Amniotic epithelial cell (primary cell): ENCODE measurements around the gene KIF13A.
"Not testable (repeated sequence)": the region's sequence is repeated elsewhere in the genome, so short reads cannot be mapped to it uniquely, and the experiment has no call there.

Experiments
- DNase-seq: peaks from one replicate; pipeline ENCODE4 v3.0.0-alpha.2; 2010; ENCODE audit warnings: low read depth

Gene KIF13A

GRCh38 chr6:17987447-17987696, at the start of gene KIF13A:
TSS of gene KIF13A (minus strand) at chr6:17987635. CDS start at chr6:17987463, 172 bp downstream.
- DNase-seq, result peak; percentile 28

GRCh38 chr6:18036781-18037180, 49.3 kb upstream of the KIF13A start:
- DNase-seq, result no peak

GRCh38 chr6:18035330-18035854, 48.0 kb upstream of the KIF13A start:
- DNase-seq, result no peak

DNA sequence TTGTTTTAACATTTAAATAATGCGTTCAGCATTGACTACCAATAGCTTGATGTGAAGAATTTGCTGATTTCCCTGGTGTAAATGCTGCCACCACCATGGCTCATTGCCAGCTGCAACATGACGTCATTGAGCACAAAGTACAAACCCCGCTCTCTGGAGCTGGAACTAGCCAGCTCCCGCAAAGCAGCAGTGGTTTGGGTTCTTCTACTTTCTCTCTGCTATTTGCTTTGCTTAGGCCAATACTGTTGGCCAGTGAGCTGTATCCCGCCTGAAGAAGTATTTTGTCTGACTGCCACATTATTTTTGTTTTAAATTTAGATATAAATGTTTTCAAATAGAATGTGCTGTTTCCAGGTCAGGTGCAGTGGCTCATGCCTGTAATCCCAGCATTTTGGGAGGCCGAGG, 47.4 kb upstream of the KIF13A start:
- no peak for DNase-seq

DNA sequence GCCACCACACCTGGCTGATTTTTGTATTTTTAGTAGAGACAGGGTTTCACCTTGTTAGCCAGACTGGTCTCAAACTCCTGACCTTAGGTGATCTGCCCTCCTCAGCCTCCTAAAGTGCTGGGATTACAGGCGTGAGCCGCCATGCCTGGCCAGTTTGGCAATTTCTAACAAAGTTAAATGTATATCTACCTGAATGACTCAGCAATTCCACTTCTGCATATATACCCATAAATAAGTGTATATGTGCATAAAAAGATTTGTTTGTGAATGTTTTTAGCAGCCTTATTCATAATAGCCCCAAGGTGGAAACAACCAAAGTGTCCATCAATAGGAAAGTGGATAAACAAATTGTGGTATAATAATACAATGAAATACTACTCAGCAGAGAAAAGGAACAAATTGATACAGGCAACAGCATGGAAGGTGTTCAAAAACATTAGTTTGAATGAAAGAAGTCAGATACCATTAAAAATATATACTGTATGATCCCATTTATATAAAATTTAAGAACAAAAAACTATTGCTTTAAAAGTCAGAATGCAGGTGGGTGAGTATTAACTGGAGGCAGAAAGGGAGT, 44.3 kb upstream of the KIF13A start:
- no peak for DNase-seq

DNA sequence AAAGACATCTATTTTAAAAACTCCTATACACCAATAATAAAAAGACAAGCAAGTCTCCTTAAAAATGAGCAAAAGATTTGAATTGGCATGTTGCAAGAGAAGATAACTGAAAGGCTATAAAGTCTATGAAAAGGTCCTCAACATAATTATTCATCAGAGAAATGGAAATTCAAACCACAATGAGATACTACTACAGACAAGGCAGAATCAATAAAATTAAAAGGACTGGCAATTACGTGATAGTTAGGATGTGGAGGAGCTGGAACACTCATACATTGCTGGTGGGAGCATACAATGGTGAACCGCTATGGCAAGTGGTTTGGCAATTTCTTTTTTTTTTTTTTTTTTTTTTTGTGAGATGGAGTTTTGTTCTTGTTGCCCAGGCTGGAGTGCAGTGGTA, 43.8 kb upstream of the KIF13A start:
- DNase-seq, result no peak

GRCh38 chr6:18028332-18028731, 40.9 kb upstream of the KIF13A start:
- DNase-seq, result no peak

DNA sequence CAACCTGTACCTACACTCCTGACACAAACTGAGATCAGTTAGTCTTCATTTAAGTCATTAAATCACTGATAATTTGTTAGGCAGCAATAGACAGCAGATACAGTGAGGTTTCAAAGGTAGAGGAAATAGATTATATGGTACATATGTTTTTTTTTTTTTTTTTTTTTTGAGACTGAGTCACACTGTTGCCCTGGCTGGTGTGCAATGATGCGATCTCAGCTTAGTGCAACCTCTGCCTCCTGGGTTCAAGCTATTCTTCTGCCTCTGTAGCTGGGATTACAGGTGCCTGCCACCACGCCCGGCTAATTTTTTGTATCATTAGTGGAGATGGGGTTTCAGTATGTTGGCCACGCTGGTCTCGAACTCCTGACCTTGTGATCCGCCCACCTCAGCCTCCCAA, 38.2 kb upstream of the KIF13A start:
- no peak for DNase-seq

- DNase-seq, result no peak
These were observed 37.4 kb upstream of the KIF13A start for GRCh38 chr6:18024876-18025275.

GRCh38 chr6:18023891-18024290, 36.5 kb upstream of the KIF13A start:
- DNase-seq, result no peak

- DNase-seq, result peak; percentile 78
These were observed 35.2 kb upstream of the KIF13A start for GRCh38 chr6:18022398-18023231.

- DNase-seq, result no peak
These were observed 33.9 kb upstream of the KIF13A start for GRCh38 chr6:18021166-18021850.

- DNase-seq, result not testable (repeated sequence)
These were observed 33.1 kb upstream of the KIF13A start for GRCh38 chr6:18020545-18020944.

DNA sequence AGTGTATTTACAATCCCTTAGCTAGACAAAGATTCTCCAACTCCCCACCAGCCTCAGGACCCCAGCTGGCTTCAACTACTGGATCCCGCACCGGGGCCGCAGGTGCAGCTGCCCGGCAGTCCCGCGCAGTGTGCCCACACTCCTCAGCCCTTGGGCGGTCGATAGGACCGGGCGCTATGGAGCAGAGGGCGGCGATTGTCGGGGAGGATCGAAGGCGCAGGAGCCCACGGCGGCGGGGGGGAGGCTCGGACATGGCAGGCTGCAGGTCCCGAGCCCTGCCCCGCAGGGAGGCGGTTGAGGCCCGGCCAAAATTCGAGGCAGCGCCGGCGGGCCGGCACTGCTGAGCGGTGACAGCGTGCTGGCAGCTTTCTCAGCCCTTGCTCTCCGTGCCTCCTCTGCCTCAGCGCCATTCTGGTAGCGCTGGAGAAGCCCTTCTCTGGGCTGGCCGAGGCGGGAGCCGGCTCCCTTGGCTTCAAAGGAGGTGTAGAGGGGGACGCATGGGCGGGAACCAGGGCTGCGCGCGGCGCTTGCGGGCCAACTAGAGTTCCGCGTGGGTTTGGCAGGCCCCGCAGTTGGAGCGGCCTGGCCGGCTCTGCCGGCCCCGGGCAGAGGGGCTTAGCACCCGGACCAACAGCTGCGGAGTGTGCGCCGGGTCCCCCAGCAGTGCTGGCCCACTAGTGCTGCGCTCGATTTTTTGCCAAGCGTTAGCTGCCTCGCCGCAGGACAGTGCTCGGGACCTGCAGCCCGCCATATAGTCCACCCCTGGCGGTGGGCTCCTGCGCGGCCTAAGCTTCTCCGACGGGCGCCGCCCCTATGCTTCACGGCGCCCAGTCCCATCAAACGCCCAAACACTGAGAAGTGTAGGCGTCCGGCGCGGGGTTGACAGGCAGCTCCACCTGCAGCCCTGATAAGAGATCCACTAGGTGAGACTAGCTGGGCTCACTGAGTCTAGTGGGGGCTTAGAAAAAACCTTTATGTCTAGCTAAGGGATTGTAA, 32.4 kb upstream of the KIF13A start:
- no peak for DNase-seq

DNA sequence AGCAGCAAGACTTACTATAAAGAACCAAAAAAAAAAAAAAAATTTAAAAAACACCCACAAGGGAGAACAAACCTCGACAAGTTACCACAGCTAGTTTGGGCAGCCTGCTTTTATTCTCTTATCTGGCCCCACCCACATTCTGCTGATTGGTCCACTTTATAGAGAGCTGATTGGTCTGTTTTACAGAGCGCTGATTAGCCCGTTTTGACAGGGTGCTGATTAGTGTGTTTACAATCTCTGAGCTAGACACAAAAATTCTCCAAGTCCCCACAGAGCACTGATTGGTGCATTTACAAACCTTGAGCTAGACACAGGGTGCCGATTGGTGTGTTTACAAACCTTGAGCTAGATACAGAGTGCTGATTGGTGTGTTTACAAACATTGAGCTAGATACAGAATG, 31.7 kb upstream of the KIF13A start:
- DNase-seq, result not testable (repeated sequence)

- DNase-seq, result no peak
These were observed 29.3 kb upstream of the KIF13A start for GRCh38 chr6:18016698-18017097.

DNA sequence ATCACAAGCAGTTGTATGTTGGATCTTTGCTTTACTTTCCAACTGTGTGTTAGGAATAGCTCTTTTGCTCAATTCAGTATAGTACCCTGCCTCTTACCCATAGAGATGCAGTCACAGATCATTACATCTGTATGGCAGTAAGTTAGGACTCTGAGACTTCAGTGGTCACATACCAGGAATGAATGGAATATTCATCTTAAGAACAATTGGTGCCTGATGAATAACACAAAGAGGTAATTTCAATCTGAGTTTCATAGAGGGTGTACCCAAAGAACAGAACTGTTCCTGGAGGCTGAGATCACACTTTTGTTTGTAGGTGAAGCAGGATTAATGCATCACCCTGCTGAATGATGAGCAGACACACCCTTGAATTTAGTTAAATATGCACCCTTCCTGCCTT, 28.7 kb upstream of the KIF13A start:
- DNase-seq, result no peak

DNA sequence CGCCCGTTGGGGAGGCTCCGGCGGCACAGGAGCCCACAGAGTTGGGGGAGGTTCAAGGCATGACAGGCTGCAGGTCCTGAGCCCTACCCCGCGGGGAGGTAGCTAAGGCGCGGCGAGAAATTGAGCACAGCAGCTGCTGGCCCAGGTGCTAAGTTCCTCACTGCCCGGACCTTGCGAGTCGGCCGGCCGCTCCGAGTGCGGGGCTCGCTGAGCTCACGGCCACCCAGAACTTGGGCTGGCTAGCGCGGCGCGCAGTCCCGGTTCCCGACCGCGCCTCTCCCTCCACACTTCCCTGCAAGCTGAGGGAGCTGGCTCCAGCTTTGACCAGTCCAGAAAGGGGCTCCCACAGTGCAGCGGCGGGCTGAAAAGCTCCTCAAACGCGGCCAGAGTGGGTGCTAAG, 23.9 kb upstream of the KIF13A start:
- no peak for DNase-seq

GRCh38 chr6:18010540-18010939, 23.1 kb upstream of the KIF13A start:
- DNase-seq, result not testable (repeated sequence)

DNA sequence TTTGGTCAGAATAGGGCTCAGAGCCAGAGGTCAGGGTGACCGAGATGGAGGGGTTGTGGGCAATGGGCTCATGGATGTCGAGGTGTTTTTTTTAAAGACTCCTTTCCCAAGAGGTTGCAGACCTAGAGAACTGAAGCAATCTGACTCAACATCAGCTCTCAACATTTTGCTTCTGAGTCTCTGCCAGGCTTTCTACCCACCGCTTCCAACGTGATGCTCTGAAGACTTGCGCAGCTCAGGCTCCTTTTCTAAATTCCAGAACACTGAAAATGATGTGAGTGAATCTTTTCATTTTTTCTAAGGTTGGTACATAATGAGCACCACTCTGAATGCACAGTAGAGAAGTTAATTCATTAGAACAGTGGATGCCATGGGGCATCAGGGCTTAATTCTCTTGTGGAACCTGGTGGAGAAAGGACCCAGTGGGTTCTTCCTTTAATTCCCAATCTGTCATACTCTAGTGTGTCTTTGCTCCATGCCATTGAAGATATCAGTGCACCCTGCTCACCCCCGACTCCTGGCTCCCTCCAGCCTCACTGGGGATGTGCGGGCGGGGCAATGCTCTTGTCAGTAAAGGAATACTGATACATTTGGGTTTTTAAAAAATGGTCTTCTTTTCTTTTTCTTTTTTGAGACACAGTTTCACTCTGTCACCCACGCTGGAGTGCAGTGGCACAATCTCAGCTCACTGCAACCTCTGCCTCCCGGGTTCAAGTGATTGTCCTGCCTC, 17.0 kb upstream of the KIF13A start:
- no peak for DNase-seq

- DNase-seq, result no peak
These were observed 12.0 kb upstream of the KIF13A start for GRCh38 chr6:17999425-17999824.
